HG03159 (cell line): ENCODE data around the gene LIN52.

Experiments used
- ATAC-seq: cut with Tn5 transposase; IDR thresholded peaks from one replicate; pipeline ENCODE4 v1.9.1; 2021; ENCODE audit warnings: mild to moderate bottlenecking, moderate library complexity; ENCODE audit not compliant: unreplicated experiment

Gene LIN52

GRCh38 chr14:74223016-74223415 lies 138.3 kb downstream of the LIN52 start:
- ATAC-seq, result no peak

- no peak for ATAC-seq
Measured at GRCh38 chr14:74231784-74232183, 147.0 kb downstream of the LIN52 start.

- no peak for ATAC-seq
Measured at GRCh38 chr14:74235017-74235416, 150.3 kb downstream of the LIN52 start.

GRCh38 chr14:74237441-74237840 lies 152.7 kb downstream of the LIN52 start:
- ATAC-seq, result no peak

- no peak for ATAC-seq
Measured at GRCh38 chr14:74238974-74239847, 154.5 kb downstream of the LIN52 start, which contains the start of gene VSX2. Gene VSX2 (plus strand): TSS chr14:74239449. CDS start chr14:74239562, 113 bp downstream.

- no peak for ATAC-seq
Measured at GRCh38 chr14:74239848-74240793, 155.4 kb downstream of the LIN52 start.

- ATAC-seq, result no peak
Measured at GRCh38 chr14:74240794-74241651, 156.3 kb downstream of the LIN52 start.

GRCh38 chr14:74241652-74242017 lies 156.9 kb downstream of the LIN52 start:
- no peak for ATAC-seq

GRCh38 chr14:74242021-74242779 lies 157.4 kb downstream of the LIN52 start:
- no peak for ATAC-seq

- no peak for ATAC-seq
Measured at GRCh38 chr14:74242780-74243042, 158.0 kb downstream of the LIN52 start.

- no peak for ATAC-seq
Measured at GRCh38 chr14:74243051-74243450, 158.3 kb downstream of the LIN52 start.

GRCh38 chr14:74244115-74244514 lies 159.4 kb downstream of the LIN52 start:
- no peak for ATAC-seq

GRCh38 chr14:74245292-74245691 lies 160.5 kb downstream of the LIN52 start:
- ATAC-seq, result no peak

- ATAC-seq, result no peak
Measured at GRCh38 chr14:74246542-74246941, 161.8 kb downstream of the LIN52 start.

GRCh38 chr14:74248017-74248416 lies 163.3 kb downstream of the LIN52 start:
- ATAC-seq, result no peak

GRCh38 chr14:74249433-74250375 lies 164.9 kb downstream of the LIN52 start:
- no peak for ATAC-seq
